Stimulated activated CD4-positive, alpha-beta T cell treated with anti-CD3 and anti-CD28 coated beads, TNF-alpha, amount 100 ng/mL, for 1 hour (primary cell): ENCODE results near the gene EGFR.

Experiments used
- DNase-seq, 3 donors: peaks; one replicate each; pipeline ENCODE4 v3.0.0-alpha.2; 2020; ENCODE audit warnings: low read depth in 3 of 3, low spot score in 1 of 3

EGFR gene

GRCh38 chr7:55185941-55186609, 167.3 kb downstream of the EGFR start:
- no peak for DNase-seq

DNA sequence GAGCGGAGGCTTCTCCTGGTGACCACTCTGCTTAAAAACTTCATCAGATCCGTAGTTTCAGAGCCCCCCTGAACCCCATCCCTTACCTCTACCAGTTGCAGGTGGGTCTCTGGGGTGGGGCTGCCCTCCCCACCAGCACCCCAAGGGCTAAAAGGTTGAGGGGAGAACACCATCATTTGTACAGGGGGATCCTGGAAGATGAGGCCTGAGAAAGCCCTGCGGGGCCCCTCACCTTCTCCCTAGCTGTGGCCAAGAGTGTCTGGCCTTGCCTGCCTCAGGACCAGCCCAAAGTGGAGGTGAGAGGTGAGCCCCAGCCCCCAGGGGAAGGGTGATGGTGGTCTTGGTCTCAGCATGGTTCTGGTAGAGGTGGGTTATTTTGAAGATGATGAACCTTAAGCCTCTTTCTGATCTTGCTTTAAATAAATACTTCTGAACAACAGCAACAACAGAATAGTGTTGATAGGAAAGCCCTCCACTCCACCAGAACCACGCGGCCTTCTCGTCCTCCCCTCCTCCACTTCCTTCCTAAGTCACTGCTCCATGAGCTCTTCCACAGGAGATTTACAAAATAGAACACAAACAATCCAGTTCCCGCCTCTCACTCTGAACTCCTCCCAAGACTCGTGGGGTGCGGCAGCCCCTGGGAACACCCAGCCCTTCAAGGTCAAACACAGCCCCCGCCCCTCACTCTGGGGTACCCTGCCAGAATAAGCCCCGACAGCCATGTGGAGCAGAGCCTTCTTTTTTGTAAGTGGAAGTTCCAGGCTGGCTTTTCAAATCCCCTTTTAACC, 169.1 kb downstream of the EGFR start:
- no peak for DNase-seq

DNA sequence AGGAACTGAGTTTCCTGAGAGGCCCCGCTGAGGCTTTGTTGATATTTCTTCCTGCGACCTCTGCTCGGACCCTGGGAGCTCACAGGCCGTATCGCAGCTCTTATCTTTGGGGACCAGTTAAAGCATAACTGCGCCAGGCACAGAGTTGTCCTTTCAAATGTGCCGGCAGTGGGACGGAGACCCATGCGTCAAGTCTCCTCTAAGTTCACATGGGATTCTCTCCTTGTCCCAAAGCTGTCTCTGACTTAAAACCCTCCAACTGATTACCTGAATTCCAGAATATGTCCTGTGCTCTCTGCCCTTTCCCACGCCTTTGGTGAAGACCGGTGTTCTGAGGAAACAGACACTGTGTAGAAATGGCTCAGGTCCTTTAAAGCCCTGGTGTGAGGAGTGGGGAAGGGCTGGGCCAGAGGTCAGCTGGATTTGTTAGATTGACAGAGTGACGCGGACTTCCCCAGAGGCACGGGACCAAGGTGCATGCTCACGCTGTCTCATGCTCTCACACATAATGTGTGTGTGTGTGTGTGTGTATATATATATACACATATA, 169.8 kb downstream of the EGFR start:
- no peak for DNase-seq

GRCh38 chr7:55189146-55189766, 170.4 kb downstream of the EGFR start:
- DNase-seq, result no peak

DNA sequence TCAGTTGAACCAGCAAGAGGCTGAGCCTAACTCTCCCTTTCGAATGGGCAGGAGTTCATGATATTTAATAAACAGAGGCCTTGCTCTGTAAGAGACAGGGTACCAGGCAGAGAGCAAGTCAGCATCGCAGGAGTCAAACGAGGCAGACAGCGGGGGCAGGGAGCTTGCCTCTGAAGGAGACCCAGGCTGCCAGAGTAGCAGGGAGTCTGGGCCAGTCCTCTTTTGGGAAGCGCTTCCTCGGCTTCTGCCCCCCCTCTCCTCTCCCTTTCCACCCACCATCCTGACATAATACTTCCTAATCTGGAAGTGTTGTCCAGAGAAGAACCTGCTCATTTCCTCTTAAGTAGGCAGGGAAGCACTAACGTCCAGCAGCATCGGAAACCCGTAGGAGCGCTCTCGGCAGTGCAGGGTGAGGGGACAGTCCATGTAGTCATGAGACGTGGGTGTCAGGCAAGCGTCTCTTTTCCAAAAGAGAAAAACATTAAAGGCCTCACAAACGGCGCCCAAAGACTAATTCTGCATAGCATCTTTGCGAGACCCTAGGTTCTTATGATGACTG, 171.1 kb downstream of the EGFR start:
- no peak for DNase-seq

DNA sequence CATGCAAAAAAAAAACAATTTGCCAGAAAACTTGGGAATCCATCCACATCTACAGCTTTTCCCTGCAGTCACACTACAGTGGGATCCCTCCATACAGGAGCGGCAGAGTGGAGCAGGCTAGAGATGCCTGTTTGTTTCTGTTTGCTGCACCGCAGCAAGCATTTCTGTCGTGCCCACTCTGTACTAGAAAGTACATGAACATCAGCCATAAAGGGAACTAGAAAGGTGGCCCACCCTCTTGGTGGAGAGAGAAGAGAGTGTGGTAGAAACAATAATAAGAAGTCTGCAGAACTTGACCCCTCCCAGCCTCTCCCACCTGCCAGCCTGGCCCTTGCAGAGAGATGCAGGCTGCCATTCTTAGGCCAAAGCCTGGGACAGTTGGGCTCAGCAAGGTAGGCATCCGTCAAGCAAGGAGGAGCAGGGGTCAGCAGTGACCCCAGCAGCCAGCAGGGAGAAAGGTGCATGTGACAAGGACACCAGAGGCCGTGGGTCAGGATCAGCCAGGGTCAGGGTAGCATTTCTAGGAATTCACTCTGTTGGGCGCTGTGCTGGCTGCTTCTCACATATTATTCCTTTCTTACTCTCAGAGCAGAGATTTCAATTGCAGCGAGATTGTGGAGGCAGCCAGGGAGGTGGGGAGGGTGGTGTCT, 171.8 kb downstream of the EGFR start:
- DNase-seq, result no peak

GRCh38 chr7:55191161-55191925, 172.5 kb downstream of the EGFR start:
- DNase-seq, result no peak

DNA sequence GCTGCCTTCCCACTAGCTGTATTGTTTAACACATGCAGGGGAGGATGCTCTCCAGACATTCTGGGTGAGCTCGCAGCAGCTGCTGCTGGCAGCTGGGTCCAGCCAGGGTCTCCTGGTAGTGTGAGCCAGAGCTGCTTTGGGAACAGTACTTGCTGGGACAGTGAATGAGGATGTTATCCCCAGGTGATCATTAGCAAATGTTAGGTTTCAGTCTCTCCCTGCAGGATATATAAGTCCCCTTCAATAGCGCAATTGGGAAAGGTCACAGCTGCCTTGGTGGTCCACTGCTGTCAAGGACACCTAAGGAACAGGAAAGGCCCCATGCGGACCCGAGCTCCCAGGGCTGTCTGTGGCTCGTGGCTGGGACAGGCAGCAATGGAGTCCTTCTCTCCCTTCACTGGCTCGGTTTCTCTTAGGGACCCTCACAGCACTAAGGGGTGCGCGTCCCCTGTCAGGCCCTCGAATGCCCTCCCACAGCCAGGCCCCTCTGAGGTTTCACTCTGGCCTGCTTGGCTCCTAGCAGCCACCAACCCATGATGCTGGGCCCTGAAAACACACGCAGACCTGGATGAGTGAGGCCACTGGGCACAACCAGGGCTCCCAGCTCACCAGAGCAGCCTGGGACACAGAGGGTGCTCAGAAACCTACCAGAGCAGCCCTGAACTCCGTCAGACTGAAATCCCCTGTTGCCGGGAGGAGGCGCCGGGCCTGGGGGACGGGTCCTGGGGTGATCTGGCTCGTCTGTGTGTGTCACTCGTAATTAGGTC, 173.3 kb downstream of the EGFR start:
- no peak for DNase-seq

GRCh38 chr7:55192723-55193122, 173.9 kb downstream of the EGFR start:
- no peak for DNase-seq

- no peak for DNase-seq
These were observed 174.4 kb downstream of the EGFR start for GRCh38 chr7:55193245-55193644.

GRCh38 chr7:55194522-55194921, 175.7 kb downstream of the EGFR start:
- no peak for DNase-seq

DNA sequence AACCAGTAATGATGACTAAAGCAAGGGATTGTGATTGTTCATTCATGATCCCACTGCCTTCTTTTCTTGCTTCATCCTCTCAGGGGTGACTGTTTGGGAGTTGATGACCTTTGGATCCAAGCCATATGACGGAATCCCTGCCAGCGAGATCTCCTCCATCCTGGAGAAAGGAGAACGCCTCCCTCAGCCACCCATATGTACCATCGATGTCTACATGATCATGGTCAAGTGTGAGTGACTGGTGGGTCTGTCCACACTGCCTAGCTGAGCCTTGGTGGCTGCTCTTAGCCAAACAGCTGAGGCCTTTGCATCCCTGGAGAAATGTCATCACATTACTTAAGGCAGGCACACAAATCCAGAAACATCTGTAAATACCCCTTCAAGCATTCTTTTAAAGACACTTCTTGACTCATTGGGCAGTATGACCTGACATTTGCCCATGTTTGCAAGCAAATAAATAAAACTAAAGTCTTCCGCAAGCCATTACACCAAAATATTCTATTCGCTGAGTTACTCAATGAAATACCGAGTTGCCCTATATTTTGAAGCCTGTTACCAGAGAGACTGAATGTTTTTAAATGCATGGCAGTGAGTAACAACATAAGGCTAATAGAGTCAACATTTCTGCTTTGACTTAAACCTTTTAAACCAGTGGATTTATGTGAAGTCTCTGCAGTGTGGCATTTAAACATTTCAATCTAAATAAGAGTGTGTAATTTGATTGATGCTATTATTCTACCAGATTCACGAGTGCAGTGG, 180.0 kb downstream of the EGFR start:
- no peak for DNase-seq

DNA sequence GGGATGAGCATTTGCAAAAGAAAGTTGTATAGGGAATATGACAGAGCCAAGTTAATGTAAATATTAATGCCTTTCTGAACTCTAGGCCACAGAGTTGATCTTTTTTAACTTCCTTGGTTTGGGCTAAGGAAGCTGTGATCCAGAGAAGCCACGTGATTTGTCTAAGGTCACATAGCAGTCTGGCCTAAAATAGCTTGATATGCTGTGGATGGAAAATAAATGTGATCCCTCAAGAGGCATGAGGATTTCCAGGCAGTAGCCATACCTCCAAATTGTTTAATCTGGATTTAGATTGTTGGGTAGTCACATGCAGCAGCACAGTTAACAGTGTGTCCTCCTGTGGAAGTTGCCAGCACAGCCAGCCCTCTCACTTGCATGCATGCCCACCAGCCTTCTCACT, 180.6 kb downstream of the EGFR start:
- no peak for DNase-seq

DNA sequence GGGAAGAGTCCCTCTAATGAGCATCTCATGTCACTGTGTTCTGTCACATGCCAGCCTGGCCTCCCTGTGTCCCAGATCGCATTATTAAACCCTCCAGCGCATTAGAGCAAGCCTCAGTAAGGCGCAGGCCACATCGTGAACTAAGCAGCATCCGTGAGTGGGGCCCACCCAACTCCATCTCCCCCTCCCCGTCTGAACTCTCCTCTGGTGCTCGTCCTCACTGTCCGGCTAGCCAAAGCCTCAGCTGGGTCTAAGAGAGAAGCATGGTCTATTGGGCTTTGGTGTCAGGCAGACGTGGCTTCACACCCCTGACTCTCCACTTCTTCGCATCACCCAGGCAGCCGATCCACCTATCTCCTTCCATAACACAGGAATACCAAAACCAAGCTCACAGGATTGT, 181.6 kb downstream of the EGFR start:
- DNase-seq, result no peak

GRCh38 chr7:55202150-55202913, 183.5 kb downstream of the EGFR start:
- DNase-seq, result no peak

- no peak for DNase-seq
These were observed 184.5 kb downstream of the EGFR start for GRCh38 chr7:55203300-55203699.

- no peak for DNase-seq
These were observed 186.5 kb downstream of the EGFR start for GRCh38 chr7:55205124-55205955.
